HuH-7.5 (cell line): ENCODE data around the gene CMTM4.
"Not testable (repeated sequence)": the region's sequence is repeated elsewhere in the genome, so short reads cannot be mapped to it uniquely, and the experiment has no call there.

Source experiments
- DNase-seq: peaks from one replicate; pipeline ENCODE4 v3.0.0; 2011; ENCODE audit warnings: low spot score

CMTM4 gene

GRCh38 chr16:66673691-66674090 lies 22.9 kb downstream of the CMTM4 start:
- DNase-seq, result no peak

GRCh38 chr16:66670691-66671388 lies 25.7 kb downstream of the CMTM4 start:
- DNase-seq, result no peak

- DNase-seq, result no peak
Observed at GRCh38 chr16:66668777-66669444, 27.6 kb downstream of the CMTM4 start.

GRCh38 chr16:66667944-66668343 lies 28.6 kb downstream of the CMTM4 start:
- DNase-seq, result no peak

- DNase-seq, result no peak
Observed at GRCh38 chr16:66662445-66663194, 33.9 kb downstream of the CMTM4 start.

- DNase-seq, result not testable (repeated sequence)
Observed at GRCh38 chr16:66661671-66662346, 34.7 kb downstream of the CMTM4 start.

GRCh38 chr16:66661210-66661560 lies 35.4 kb downstream of the CMTM4 start:
- no peak for DNase-seq

GRCh38 chr16:66660422-66661209 lies 35.9 kb downstream of the CMTM4 start:
- no peak for DNase-seq

- no peak for DNase-seq
Observed at GRCh38 chr16:66658860-66659190, 37.7 kb downstream of the CMTM4 start.

GRCh38 chr16:66658143-66658859 lies 38.2 kb downstream of the CMTM4 start:
- DNase-seq, result no peak

GRCh38 chr16:66656547-66656946 lies 40.0 kb downstream of the CMTM4 start:
- DNase-seq, result no peak

GRCh38 chr16:66653581-66654350 lies 42.8 kb downstream of the CMTM4 start:
- DNase-seq, result no peak

GRCh38 chr16:66652661-66653360 lies 43.7 kb downstream of the CMTM4 start:
- no peak for DNase-seq

GRCh38 chr16:66651965-66652364 lies 44.6 kb downstream of the CMTM4 start:
- no peak for DNase-seq

GRCh38 chr16:66651474-66651765 lies 45.1 kb downstream of the CMTM4 start:
- DNase-seq, result no peak

GRCh38 chr16:66650707-66651473 lies 45.7 kb downstream of the CMTM4 start:
- peak; percentile 47 for DNase-seq

- DNase-seq, result no peak
Observed at GRCh38 chr16:66649636-66650205, 46.8 kb downstream of the CMTM4 start.

GRCh38 chr16:66649167-66649566 lies 47.4 kb downstream of the CMTM4 start:
- DNase-seq, result no peak

- no peak for DNase-seq
Observed at GRCh38 chr16:66647866-66648265, 48.7 kb downstream of the CMTM4 start.
